HS-27A (cell line): ENCODE data around the gene MAP6D1.

Experiments used
- DNase-seq: peaks from one replicate; pipeline ENCODE4 v3.0.0-alpha.2; 2012; ENCODE audit warnings: low read depth, missing footprints

Gene MAP6D1

GRCh38 chr3:183823963-183824362 is 1.4 kb downstream of the MAP6D1 start:
- DNase-seq = no peak

- no peak for DNase-seq
Measured at GRCh38 chr3:183822631-183823030, 2.7 kb downstream of the MAP6D1 start.

GRCh38 chr3:183819831-183820230 is 5.5 kb downstream of the MAP6D1 start:
- no peak for DNase-seq

GRCh38 chr3:183818706-183819624 is 6.4 kb downstream of the MAP6D1 start:
- no peak for DNase-seq

- DNase-seq = no peak
Measured at GRCh38 chr3:183818041-183818620, 7.2 kb downstream of the MAP6D1 start.

- no peak for DNase-seq
Measured at GRCh38 chr3:183817639-183818038, 7.7 kb downstream of the MAP6D1 start.

- no peak for DNase-seq
Measured at GRCh38 chr3:183816681-183817510, 8.5 kb downstream of the MAP6D1 start.

- DNase-seq = no peak
Measured at GRCh38 chr3:183815951-183816475, 9.4 kb downstream of the MAP6D1 start.

- no peak for DNase-seq
Measured at GRCh38 chr3:183815563-183815940, 9.8 kb downstream of the MAP6D1 start.

- no peak for DNase-seq
Measured at GRCh38 chr3:183814240-183814639, 11.1 kb downstream of the MAP6D1 start.

- no peak for DNase-seq
Measured at GRCh38 chr3:183812761-183813445, 12.5 kb downstream of the MAP6D1 start.

- no peak for DNase-seq
Measured at GRCh38 chr3:183811638-183812037, 13.7 kb downstream of the MAP6D1 start.

GRCh38 chr3:183810643-183811594 is 14.5 kb downstream of the MAP6D1 start:
- DNase-seq = no peak

- no peak for DNase-seq
Measured at GRCh38 chr3:183809270-183809669, 16.1 kb downstream of the MAP6D1 start.

GRCh38 chr3:183808355-183808754 is 17.0 kb downstream of the MAP6D1 start:
- DNase-seq = no peak

- DNase-seq = no peak
Measured at GRCh38 chr3:183807881-183808280, 17.5 kb downstream of the MAP6D1 start.

GRCh38 chr3:183807209-183807728 is 18.1 kb downstream of the MAP6D1 start:
- DNase-seq = no peak

GRCh38 chr3:183802989-183803388 is 22.4 kb downstream of the MAP6D1 start:
- DNase-seq = no peak

- DNase-seq = no peak
Measured at GRCh38 chr3:183801601-183802000, 23.8 kb downstream of the MAP6D1 start.

- DNase-seq = no peak
Measured at GRCh38 chr3:183800243-183800863, 25.0 kb downstream of the MAP6D1 start.
